HCT116 (cell line): ENCODE data around the gene RXYLT1. TPM values are rescaled to one million over a fixed set of nuclear protein-coding genes. Genes with fewer than 3 reads are reported as not detected.

Experiments used
- ATAC-seq: fragments of 200-7000 bp; cut with Tn5 transposase; 2 replicates; pipeline ENCODE4 v1.9.1; 2020; ENCODE audit warnings: mild to moderate bottlenecking, moderate library complexity
- BruUV-seq: library from RNA; stranded (reverse); fragments of 400-500 nt; replicated peaks from 2 replicates; lab custom pipeline; 2021; lab: Mats Ljungman, UMichigan
- CTCF ChIA-PET: fragments of 300-600 bp; sonication (Branson Sonifier 250); formaldehyde crosslinking; loops from one replicate; lab custom pipeline; 2021; ENCODE audit warnings: antibody characterized with exemption; lab: Charles Lee
- POLR2A ChIA-PET: fragments of 300-600, 350-600 bp; sonication (Branson Sonifier 250); formaldehyde crosslinking; loops from one replicate; lab custom pipeline; 2021; ENCODE audit warnings: antibody characterized with exemption; lab: Charles Lee
- RAD21 ChIA-PET, 2 experiments: fragments of 300-600 bp; sonication (Branson Sonifier 250); formaldehyde crosslinking; loops; one replicate each; lab custom pipeline; 2023; ENCODE audit warnings: low total read pairs in 2 of 2; ENCODE audit not compliant: uncharacterized antibody in 2 of 2, unreplicated experiment in 2 of 2, low non-redundant PET in 1 of 2; lab: Charles Lee
- DNase-seq: peaks from one replicate; pipeline ENCODE4 v3.0.0-alpha.2; 2010; ENCODE audit warnings: low read depth, low spot score
- H2AFZ ChIP-seq: fragments of 200-600 bp; shearing (Covaris generic), sonication (generic); 2 replicates; pipeline ENCODE4 v1.6.1; 2017; ENCODE audit warnings: low read depth, mixed run types, mixed read lengths, antibody characterized with exemption, low read length; ENCODE audit not compliant: poor library complexity, severe bottlenecking
- H3K27ac ChIP-seq: 2 replicates; pipeline ENCODE4 v1.5.1; 2012; ENCODE audit warnings: low read depth, low read length
- H3K27me3 ChIP-seq: fragments of 200-600 bp; sonication (generic); 2 replicates; pipeline ENCODE4 v1.6.1; 2016; ENCODE audit warnings: mixed run types, low read length, mixed read lengths; ENCODE audit not compliant: insufficient read depth
- H3K36me3 ChIP-seq, 2 experiments: fragments of 200-500 bp in 1 of 2; fragments of 200-600 bp in 1 of 2; sonication (Bioruptor generic) in 1 of 2; sonication (generic) in 1 of 2; 2 replicates each; pipeline versions ENCODE4 v1.5.1 to v1.6.1; 2014 to 2016; ENCODE audit warnings: low read length in 2 of 2, inconsistent platforms in 1 of 2, mixed read lengths in 1 of 2, mixed run types in 1 of 2; ENCODE audit not compliant: insufficient read depth in 2 of 2, control insufficient read depth in 1 of 2
- H3K4me1 ChIP-seq, 2 experiments: fragments of 200-600 bp in 1 of 2; sonication (generic) in 1 of 2; 2 replicates each; pipeline versions ENCODE4 v1.5.1 to v1.6.1; 2012 to 2017; ENCODE audit warnings: low read length in 2 of 2, inconsistent platforms in 1 of 2, mild to moderate bottlenecking in 1 of 2, mixed read lengths in 1 of 2, mixed run types in 1 of 2, moderate library complexity in 1 of 2; ENCODE audit not compliant: insufficient read depth in 2 of 2, control insufficient read depth in 1 of 2
- H3K4me2 ChIP-seq: fragments of 200-600 bp; sonication (generic); 2 replicates; pipeline ENCODE4 v1.6.1; 2017; ENCODE audit warnings: mixed run types, low read length, mixed read lengths
- H3K4me3 ChIP-seq, 2 experiments: fragments of 200-600 bp in 1 of 2; sonication (generic) in 1 of 2; replicated peaks in 1 of 2; 2 replicates each; pipeline ENCODE4 v1.5.1; 2011 to 2016; ENCODE audit warnings: low read length in 2 of 2, control low read depth in 1 of 2, low read depth in 1 of 2, mild to moderate bottlenecking in 1 of 2, mixed read lengths in 1 of 2, mixed run types in 1 of 2
- H3K79me2 ChIP-seq: fragments of 200-600 bp; sonication (generic); 2 replicates; pipeline ENCODE4 v1.6.1; 2017; ENCODE audit warnings: mild to moderate bottlenecking, mixed run types, low read length, moderate library complexity, mixed read lengths; ENCODE audit not compliant: insufficient read depth
- H3K9ac ChIP-seq: fragments of 200-600 bp; sonication (generic); 2 replicates; pipeline ENCODE4 v1.6.1; 2016; ENCODE audit warnings: low read length, mixed read lengths
- H3K9me2 ChIP-seq: fragments of 200-600 bp; sonication (generic), shearing (Covaris generic); 2 replicates; pipeline ENCODE4 v1.6.1; 2017; ENCODE audit warnings: mixed run types, mild to moderate bottlenecking, moderate library complexity; ENCODE audit not compliant: insufficient read depth
- H3K9me3 ChIP-seq, 2 experiments: fragments of 200-500 bp in 1 of 2; fragments of 200-600 bp in 1 of 2; sonication (Bioruptor generic) in 1 of 2; sonication (generic) in 1 of 2; 2 replicates each; pipeline ENCODE4 v1.6.1; 2014 to 2017; ENCODE audit warnings: low read length in 2 of 2, mixed read lengths in 2 of 2, inconsistent platforms in 1 of 2, low read depth in 1 of 2, mild to moderate bottlenecking in 1 of 2, mixed run types in 1 of 2, moderate library complexity in 1 of 2; ENCODE audit not compliant: control insufficient read depth in 1 of 2, insufficient read depth in 1 of 2
- H4K20me1 ChIP-seq: fragments of 200-600 bp; sonication (generic), shearing (Covaris generic); 2 replicates; pipeline ENCODE4 v1.6.1; 2017; ENCODE audit warnings: mixed run types, mild to moderate bottlenecking, moderate library complexity; ENCODE audit not compliant: insufficient read depth
- CEBPB ChIP-seq: IDR thresholded peaks from 2 replicates; pipeline ENCODE4 v1.6.1; 2012; ENCODE audit warnings: low read depth
- ELF1 ChIP-seq: IDR thresholded peaks from 2 replicates; pipeline ENCODE4 v1.6.1; 2012; ENCODE audit warnings: low read depth, borderline replicate concordance
- EZH2phosphoT487 ChIP-seq: fragments of 200-600 bp; IDR thresholded peaks from 2 replicates; pipeline ENCODE4 v1.6.1; 2018; ENCODE audit warnings: antibody characterized with exemption, borderline replicate concordance
- FOSL1 ChIP-seq: IDR thresholded peaks from 2 replicates; pipeline ENCODE4 v1.6.1; 2012; ENCODE audit warnings: low read depth
- JUND ChIP-seq: IDR thresholded peaks from 2 replicates; pipeline ENCODE4 v1.6.1; 2012
- POLR2AphosphoS5 ChIP-seq: IDR thresholded peaks from 2 replicates; pipeline ENCODE4 v1.6.1; 2011; ENCODE audit warnings: mild to moderate bottlenecking, low read depth, low read length, moderate library complexity
- SIN3A ChIP-seq: IDR thresholded peaks from 2 replicates; pipeline ENCODE4 v1.6.1; 2012; ENCODE audit warnings: low read depth
- SP1 ChIP-seq: IDR thresholded peaks from 2 replicates; pipeline ENCODE4 v1.6.1; 2012; ENCODE audit warnings: low read depth
- TCF7L2 ChIP-seq: IDR thresholded peaks from 2 replicates; pipeline ENCODE4 v1.7.0; 2011; ENCODE audit warnings: borderline replicate concordance, inconsistent platforms; ENCODE audit not compliant: insufficient read depth, insufficient read length; ENCODE audit errors: extremely low read depth
- intact Hi-C: fragments of 100-400 bp; cut with micrococcal nuclease; formaldehyde crosslinking; loops from 2 replicates; pipeline ENCODE4 v1.10.0; 2022
- total RNA-seq: library from RNA; stranded (reverse); gene quantifications from one replicate; pipeline ENCODE4 v1.2.1, GENCODE V29; 2021; ENCODE audit not compliant: unreplicated experiment
- TF ChIP-seq, protein P1 (sequence below), 3 experiments: fragments of 200-600 bp in 1 of 3; sonication (generic) in 1 of 3; IDR thresholded peaks in 2 of 3; conservative IDR thresholded peaks in 1 of 3; 2 replicates each; pipeline ENCODE4 v1.5.1; 2012 to 2017; ENCODE audit warnings: low read depth in 2 of 3, low read length in 2 of 3, antibody characterized with exemption in 1 of 3, borderline replicate concordance in 1 of 3, control low read depth in 1 of 3, mild to moderate bottlenecking in 1 of 3, mixed read lengths in 1 of 3, mixed run types in 1 of 3, moderate library complexity in 1 of 3; ENCODE audit not compliant: insufficient read depth in 1 of 3
- TF ChIP-seq, protein P2 (sequence below): IDR thresholded peaks from 2 replicates; pipeline ENCODE4 v1.6.1; 2012; ENCODE audit warnings: low read depth

The RXYLT1 gene
- total RNA-seq, 1 experiment from 2014 or later, result 23.0 TPM

DNA sequence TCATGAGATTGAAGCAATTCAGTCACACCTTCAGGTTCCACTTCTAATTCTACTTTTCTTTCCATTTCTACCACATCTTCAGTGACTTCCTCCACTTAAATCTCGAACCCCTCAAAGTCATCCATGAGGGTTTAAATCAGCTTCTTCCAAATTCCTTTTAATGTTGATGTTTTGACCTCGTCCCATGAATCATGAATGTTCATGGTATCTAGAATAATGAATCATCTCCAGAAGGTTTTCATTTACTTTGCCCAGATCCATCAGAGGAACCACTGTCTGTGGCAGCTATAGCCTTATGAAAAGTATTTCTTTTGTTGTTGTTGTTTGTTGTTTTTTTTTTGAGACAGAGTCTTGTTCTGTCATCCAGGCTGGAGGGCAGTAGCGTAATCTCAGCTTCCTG lies 7.6 kb downstream of the RXYLT1 start:
- H3K79me2 ChIP-seq, result no peaks in the 10 kb centered on the region
- H3K4me3 ChIP-seq, result no peak overlapping the region
- no peak overlapping the region for H2AFZ ChIP-seq
- peaks cover 20 to 21% of the 10 kb centered on the region in 2 experiments; a peak in 2 of 4 replicates for H3K36me3 ChIP-seq
- intact Hi-C loops, result no loop called here
- no peak overlapping the region for H3K27ac ChIP-seq
- no peak for ATAC-seq
- no peak for DNase-seq
- H3K9ac ChIP-seq, result no peak overlapping the region
- H3K27me3 ChIP-seq, result no peaks in the 10 kb centered on the region
- TF ChIP-seq EZH2phosphoT487 (no peak), CEBPB (no peak), ELF1 (no peak), POLR2AphosphoS5 (no peak), JUND (no peak), TCF7L2 (no peak), SP1 (no peak), SIN3A (no peak), FOSL1 (no peak)
- TF ChIP-seq, protein P1, sequence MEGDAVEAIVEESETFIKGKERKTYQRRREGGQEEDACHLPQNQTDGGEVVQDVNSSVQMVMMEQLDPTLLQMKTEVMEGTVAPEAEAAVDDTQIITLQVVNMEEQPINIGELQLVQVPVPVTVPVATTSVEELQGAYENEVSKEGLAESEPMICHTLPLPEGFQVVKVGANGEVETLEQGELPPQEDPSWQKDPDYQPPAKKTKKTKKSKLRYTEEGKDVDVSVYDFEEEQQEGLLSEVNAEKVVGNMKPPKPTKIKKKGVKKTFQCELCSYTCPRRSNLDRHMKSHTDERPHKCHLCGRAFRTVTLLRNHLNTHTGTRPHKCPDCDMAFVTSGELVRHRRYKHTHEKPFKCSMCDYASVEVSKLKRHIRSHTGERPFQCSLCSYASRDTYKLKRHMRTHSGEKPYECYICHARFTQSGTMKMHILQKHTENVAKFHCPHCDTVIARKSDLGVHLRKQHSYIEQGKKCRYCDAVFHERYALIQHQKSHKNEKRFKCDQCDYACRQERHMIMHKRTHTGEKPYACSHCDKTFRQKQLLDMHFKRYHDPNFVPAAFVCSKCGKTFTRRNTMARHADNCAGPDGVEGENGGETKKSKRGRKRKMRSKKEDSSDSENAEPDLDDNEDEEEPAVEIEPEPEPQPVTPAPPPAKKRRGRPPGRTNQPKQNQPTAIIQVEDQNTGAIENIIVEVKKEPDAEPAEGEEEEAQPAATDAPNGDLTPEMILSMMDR (IDR thresholded peaks at IDR 0.05 in 2 of 3, conservative IDR thresholded peaks at IDR 0.05 in 1 of 3; ENCODE audit: borderline replicate concordance in 1 of 3, insufficient read depth in 1 of 3, low read depth in 2 of 3, low read length in 2 of 3), result no peak
- TF ChIP-seq, protein P2, sequence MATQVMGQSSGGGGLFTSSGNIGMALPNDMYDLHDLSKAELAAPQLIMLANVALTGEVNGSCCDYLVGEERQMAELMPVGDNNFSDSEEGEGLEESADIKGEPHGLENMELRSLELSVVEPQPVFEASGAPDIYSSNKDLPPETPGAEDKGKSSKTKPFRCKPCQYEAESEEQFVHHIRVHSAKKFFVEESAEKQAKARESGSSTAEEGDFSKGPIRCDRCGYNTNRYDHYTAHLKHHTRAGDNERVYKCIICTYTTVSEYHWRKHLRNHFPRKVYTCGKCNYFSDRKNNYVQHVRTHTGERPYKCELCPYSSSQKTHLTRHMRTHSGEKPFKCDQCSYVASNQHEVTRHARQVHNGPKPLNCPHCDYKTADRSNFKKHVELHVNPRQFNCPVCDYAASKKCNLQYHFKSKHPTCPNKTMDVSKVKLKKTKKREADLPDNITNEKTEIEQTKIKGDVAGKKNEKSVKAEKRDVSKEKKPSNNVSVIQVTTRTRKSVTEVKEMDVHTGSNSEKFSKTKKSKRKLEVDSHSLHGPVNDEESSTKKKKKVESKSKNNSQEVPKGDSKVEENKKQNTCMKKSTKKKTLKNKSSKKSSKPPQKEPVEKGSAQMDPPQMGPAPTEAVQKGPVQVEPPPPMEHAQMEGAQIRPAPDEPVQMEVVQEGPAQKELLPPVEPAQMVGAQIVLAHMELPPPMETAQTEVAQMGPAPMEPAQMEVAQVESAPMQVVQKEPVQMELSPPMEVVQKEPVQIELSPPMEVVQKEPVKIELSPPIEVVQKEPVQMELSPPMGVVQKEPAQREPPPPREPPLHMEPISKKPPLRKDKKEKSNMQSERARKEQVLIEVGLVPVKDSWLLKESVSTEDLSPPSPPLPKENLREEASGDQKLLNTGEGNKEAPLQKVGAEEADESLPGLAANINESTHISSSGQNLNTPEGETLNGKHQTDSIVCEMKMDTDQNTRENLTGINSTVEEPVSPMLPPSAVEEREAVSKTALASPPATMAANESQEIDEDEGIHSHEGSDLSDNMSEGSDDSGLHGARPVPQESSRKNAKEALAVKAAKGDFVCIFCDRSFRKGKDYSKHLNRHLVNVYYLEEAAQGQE, result no peak
- H4K20me1 ChIP-seq, result no peaks in the 10 kb centered on the region
- no peaks in the 10 kb centered on the region for H3K9me2 ChIP-seq
- no TSS peak for BruUV-seq
- no peak overlapping the region for H3K4me2 ChIP-seq
- H3K4me1 ChIP-seq, result no peaks in the 10 kb centered on the region
- RAD21 ChIA-PET, result no interaction called here
- POLR2A ChIA-PET, result no interaction called here
- no peaks in the 10 kb centered on the region for H3K9me3 ChIP-seq
- CTCF ChIA-PET, result no interaction called here
